Pancreas (tissue), 10 donors: ENCODE measurements around the gene SACM1L. TPM values are rescaled to one million over a fixed set of nuclear protein-coding genes. Genes with fewer than 3 reads are reported as not detected.

Experiments used
- ATAC-seq, 4 donors: fragments of 200-7000 bp; cut with Tn5 transposase; one replicate each; pipeline versions ENCODE4 v1.8.0 to v1.9.1; 2020; ENCODE audit warnings: mild to moderate bottlenecking in 4 of 4, moderate library complexity in 4 of 4
- DNase-seq, 6 donors: peaks; one replicate each; pipeline ENCODE4 v3.0.0-alpha.2; 2020
- FAIRE-seq: peaks from 2 replicates; lab custom pipeline; 2012; peaks lifted over from hg19 to GRCh38; lab: Jason Lieb, UNC
- H3K27ac ChIP-seq, 4 donors: fragments of 200-600 bp; sonication (generic); 1 replicate in 3 of 4; 2 replicates in 1 of 4; pipeline versions ENCODE4 v1.5.0 to v1.8.0; 2020
- H3K27me3 ChIP-seq, 4 donors: fragments of 200-600 bp; one replicate each; pipeline ENCODE4 v1.8.0; 2021
- H3K36me3 ChIP-seq, 3 donors: fragments of 200-600 bp; sonication (generic) in 1 of 3; one replicate each; pipeline versions ENCODE4 v1.5.0 to v1.8.0; 2020 to 2021
- H3K4me1 ChIP-seq, 3 donors: fragments of 200-600 bp; one replicate each; pipeline ENCODE4 v1.8.0; 2021
- H3K4me3 ChIP-seq, 4 donors: fragments of 200-600 bp; sonication (generic) in 2 of 4; one replicate each; pipeline versions ENCODE4 v1.5.0 to v1.8.0; 2020 to 2021
- H3K9me3 ChIP-seq, 4 donors: fragments of 200-600 bp; one replicate each; pipeline ENCODE4 v1.8.0; 2021
- CTCF ChIP-seq, 4 donors: fragments of 200-600 bp; sonication (generic) in 3 of 4; IDR thresholded peaks; one replicate each; pipeline versions ENCODE4 v1.5.0 to v1.8.0; 2021; ENCODE audit warnings: antibody characterized with exemption in 4 of 4
- WGBS, 2 donors: extraction: QIAGEN DNeasy Blood & Tissue Kit; methylation state at CpG; one replicate each; pipeline ENCODE4 v1.1.7; 2013; 5-methylcytosine and 5-hydroxymethylcytosine counted together
- intact Hi-C, 3 donors: fragments of 100-400 bp; cut with DNase I; formaldehyde crosslinking; loops; one replicate each; pipeline versions ENCODE4 v1.11.1 to v1.14.2; 2022
- polyA plus RNA-seq, 2 donors: library from polyadenylated mRNA; stranded (reverse); fragments of 200-250 nt; gene quantifications; one replicate each; pipeline ENCODE4 v1.2.3, GENCODE V29; 2013
- total RNA-seq, 6 donors: library from RNA; stranded (reverse); fragmentation: NEBNext Ultra II Directional in 4 of 6; extraction: Animal tissue kit (Norgen Biotek cat#: 25700) in 4 of 6; gene quantifications; one replicate each; pipeline versions ENCODE4 v1.2.1 to v1.2.4, GENCODE V29; 2021 to 2023
- donor health status: healthy with polysubstance abuse.
- donor health status: DM: no; HTN: no; CAD: no; lungs with moderate emphysema.
- donor health status: DM: no; HTN: no; CAD: no.
- donor health status: control.
- donor health status: control.
- donor health status: Bipolar disorder and iron deficiency.
- donor health status: DM: yes; HTN: yes; CAD: no.
- donor health status: DM: no; HTN: no; CAD: no.
- donor health status: DM: no; HTN: no; CAD: no.
- donor health status: DM: yes; HTN: yes; CAD: no.

Gene SACM1L
- total and polyA plus RNA-seq, 8 donors = 15.4 to 29.8 (median 18.7) TPM

GRCh38 chr3:45792036-45792435 is 102.8 kb downstream of the SACM1L start:
- intact Hi-C loops = no loop called here
- TF ChIP-seq CTCF (IDR thresholded peaks at IDR 0.05) = no peak

GRCh38 chr3:45792516-45793172 is 103.4 kb downstream of the SACM1L start:
- no peak for DNase-seq
- no peak for FAIRE-seq
- no peak for ATAC-seq

More at GRCh38 chr3:45792036-45792435, 102.8 kb downstream of the SACM1L start:
- H3K27ac ChIP-seq = peak overlapping the region; percentile 33 to 69 (median 42)
- ATAC-seq (no peak), DNase-seq (no peak), FAIRE-seq (no peak)
- no peaks in the 10 kb centered on the region for H3K36me3 ChIP-seq
- WGBS, 2 donors = 65 to 76% methylated on average over 2 of the region's 2 CpGs
- no peaks in the 10 kb centered on the region for H3K9me3 ChIP-seq
- H3K4me3 ChIP-seq = no peak overlapping the region
- H3K27me3 ChIP-seq = peaks cover 0 to 13% (median 3%) of the 10 kb centered on the region in 4 donors
- H3K4me1 ChIP-seq = peaks cover 0 to 5% (median 0%) of the 10 kb centered on the region in 3 donors

GRCh38 chr3:45793482-45794176 is 104.4 kb downstream of the SACM1L start:
- no peak for FAIRE-seq

More at GRCh38 chr3:45792516-45793172, 103.4 kb downstream of the SACM1L start:
- peak overlapping the region; percentile 33 to 69 (median 42) for H3K27ac ChIP-seq
- WGBS, 2 donors = 71 to 84% methylated on average over 7 of the region's 7 CpGs
- no peak overlapping the region for H3K4me3 ChIP-seq
- TF ChIP-seq CTCF (IDR thresholded peaks at IDR 0.05) = no peak
- H3K4me1 ChIP-seq = peaks cover 0 to 5% (median 0%) of the 10 kb centered on the region in 3 donors
- no peaks in the 10 kb centered on the region for H3K9me3 ChIP-seq
- peaks cover 0 to 15% (median 3%) of the 10 kb centered on the region in 4 donors for H3K27me3 ChIP-seq
- intact Hi-C loops = no loop called here
- no peaks in the 10 kb centered on the region for H3K36me3 ChIP-seq

GRCh38 chr3:45794177-45794560 is 105.0 kb downstream of the SACM1L start:
- intact Hi-C loops = no loop called here
- no peak for FAIRE-seq
- H3K36me3 ChIP-seq = no peaks in the 10 kb centered on the region
- ATAC-seq = no peak
- no peak for TF ChIP-seq CTCF (IDR thresholded peaks at IDR 0.05)
- H3K9me3 ChIP-seq = no peaks in the 10 kb centered on the region
- peaks cover 0 to 5% (median 0%) of the 10 kb centered on the region in 3 donors for H3K4me1 ChIP-seq
- 93 to 94% methylated on average over 5 of the region's 5 CpGs for WGBS, 2 donors
- no peak for DNase-seq
- H3K27me3 ChIP-seq = peaks cover 0 to 15% (median 3%) of the 10 kb centered on the region in 4 donors
- no peak overlapping the region for H3K4me3 ChIP-seq
- peak overlapping the region in 3 of 4 donors; percentile 6 to 69 (median 46) for H3K27ac ChIP-seq

More at GRCh38 chr3:45793482-45794176, 104.4 kb downstream of the SACM1L start:
- DNase-seq = peak in 4 of 6 donors; percentile 56 to 64 (median 59)
- peak overlapping the region in 3 of 4 donors; percentile 6 to 69 (median 46) for H3K27ac ChIP-seq
- no peak overlapping the region for H3K4me3 ChIP-seq
- ATAC-seq = peak; percentile 46 to 83 (median 74)
- H3K27me3 ChIP-seq = peaks cover 0 to 15% (median 3%) of the 10 kb centered on the region in 4 donors
- TF ChIP-seq CTCF (IDR thresholded peaks at IDR 0.05) = no peak
- intact Hi-C loops = no loop called here
- H3K9me3 ChIP-seq = no peaks in the 10 kb centered on the region
- H3K4me1 ChIP-seq = peaks cover 0 to 5% (median 0%) of the 10 kb centered on the region in 3 donors
- WGBS, 2 donors = 42 to 49% methylated on average over 9 of the region's 9 CpGs
- no peaks in the 10 kb centered on the region for H3K36me3 ChIP-seq
